Measurements from ENCODE around the gene ACOX1.

DNA sequence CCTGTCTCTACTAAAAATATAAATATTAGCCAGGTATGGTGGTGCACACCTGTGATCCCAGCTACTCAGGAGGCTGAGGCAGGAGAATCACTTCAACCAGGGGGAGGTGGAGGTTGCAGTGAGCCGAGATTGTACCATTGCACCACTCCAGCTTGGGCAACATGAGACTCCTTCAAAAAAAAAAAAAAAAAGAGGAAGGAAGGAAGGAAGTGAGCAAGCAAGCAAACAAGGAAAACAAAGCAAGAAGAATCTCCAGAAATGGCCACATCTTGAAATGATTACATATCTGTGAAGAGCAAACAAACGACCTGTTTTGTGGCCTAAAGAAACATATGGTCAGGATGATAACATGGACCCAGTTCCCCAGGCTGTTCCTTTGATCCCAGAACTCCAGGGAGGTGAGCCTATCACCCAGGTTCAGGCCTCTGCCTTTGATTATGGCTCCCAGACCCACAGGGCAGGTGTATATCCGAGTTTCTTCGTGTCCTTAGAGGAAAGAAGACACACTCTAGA, 8.9 kb downstream of the ACOX1 start:
- TF ChIP-seq, protein P1, sequence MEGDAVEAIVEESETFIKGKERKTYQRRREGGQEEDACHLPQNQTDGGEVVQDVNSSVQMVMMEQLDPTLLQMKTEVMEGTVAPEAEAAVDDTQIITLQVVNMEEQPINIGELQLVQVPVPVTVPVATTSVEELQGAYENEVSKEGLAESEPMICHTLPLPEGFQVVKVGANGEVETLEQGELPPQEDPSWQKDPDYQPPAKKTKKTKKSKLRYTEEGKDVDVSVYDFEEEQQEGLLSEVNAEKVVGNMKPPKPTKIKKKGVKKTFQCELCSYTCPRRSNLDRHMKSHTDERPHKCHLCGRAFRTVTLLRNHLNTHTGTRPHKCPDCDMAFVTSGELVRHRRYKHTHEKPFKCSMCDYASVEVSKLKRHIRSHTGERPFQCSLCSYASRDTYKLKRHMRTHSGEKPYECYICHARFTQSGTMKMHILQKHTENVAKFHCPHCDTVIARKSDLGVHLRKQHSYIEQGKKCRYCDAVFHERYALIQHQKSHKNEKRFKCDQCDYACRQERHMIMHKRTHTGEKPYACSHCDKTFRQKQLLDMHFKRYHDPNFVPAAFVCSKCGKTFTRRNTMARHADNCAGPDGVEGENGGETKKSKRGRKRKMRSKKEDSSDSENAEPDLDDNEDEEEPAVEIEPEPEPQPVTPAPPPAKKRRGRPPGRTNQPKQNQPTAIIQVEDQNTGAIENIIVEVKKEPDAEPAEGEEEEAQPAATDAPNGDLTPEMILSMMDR (optimal IDR thresholded peaks at IDR 0.05 in 1 of 3, IDR thresholded peaks at IDR 0.05 in 1 of 3, conservative IDR thresholded peaks at IDR 0.05 in 1 of 3; ENCODE audit: extremely low read depth in 1 of 3, insufficient read depth in 2 of 3, low read length in 3 of 3), result no peak
- no peak for TF ChIP-seq EZH2 (IDR thresholded peaks at IDR 0.05; ENCODE audit: low read length)
